Adipocyte (in vitro differentiated cells): ENCODE results near the gene RBBP7.
A peak's percentile ranks its signal among the peaks of the same experiment; 100 is the strongest.

ENCODE experiments used
- DNase-seq: peaks from one replicate; pipeline ENCODE4 v3.0.0-alpha.2; 2015; ENCODE audit warnings: low read depth
- H3K27me3 ChIP-seq: replicated peaks from 2 replicates; pipeline ENCODE4 v1.7.0; 2013; ENCODE audit warnings: mild to moderate bottlenecking, low read length, moderate library complexity; ENCODE audit not compliant: control insufficient read depth, insufficient read depth
- H3K36me3 ChIP-seq: 2 replicates; pipeline ENCODE4 v1.7.0; 2013; ENCODE audit warnings: low read length, mild to moderate bottlenecking, moderate library complexity; ENCODE audit not compliant: control insufficient read depth, insufficient read depth, severe bottlenecking
- H3K4me1 ChIP-seq: 2 replicates; pipeline ENCODE4 v1.7.0; 2013; ENCODE audit warnings: mild to moderate bottlenecking, low read length, moderate library complexity; ENCODE audit not compliant: control insufficient read depth, insufficient read depth
- H3K4me3 ChIP-seq: 2 replicates; pipeline ENCODE4 v1.7.0; 2013; ENCODE audit warnings: mild to moderate bottlenecking, low read length, moderate library complexity
- H3K9ac ChIP-seq: 2 replicates; pipeline ENCODE4 v1.7.0; 2013; ENCODE audit warnings: mild to moderate bottlenecking, low read length, moderate library complexity
- H3K9me3 ChIP-seq: 2 replicates; pipeline ENCODE4 v1.7.0; 2013; ENCODE audit warnings: mild to moderate bottlenecking, low read length, moderate library complexity; ENCODE audit not compliant: control insufficient read depth

Gene RBBP7

DNA sequence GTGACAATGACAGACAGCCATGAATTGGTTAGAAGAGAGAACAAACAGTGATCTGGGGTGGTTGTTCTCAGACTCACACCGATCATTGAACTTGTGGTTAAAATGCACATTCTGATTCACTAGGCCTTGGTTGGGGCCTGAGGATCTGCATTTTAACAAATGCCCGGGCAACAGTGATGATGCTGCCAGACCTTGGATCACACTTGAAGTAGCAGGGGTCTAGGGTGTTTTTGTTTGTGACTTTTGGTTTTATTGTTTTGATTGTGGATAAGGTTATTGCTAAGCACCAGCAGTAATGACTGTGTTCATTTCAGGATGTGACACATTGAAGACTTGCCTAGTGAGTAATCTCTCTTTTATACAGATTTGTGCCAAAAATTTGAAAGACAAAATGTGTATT, 47.4 kb downstream of the RBBP7 start:
- Histone ChIP-seq H3K4me3 (peak overlapping the region; percentile 45), H3K36me3 (peaks cover 52% of the 10 kb centered on the region), H3K27me3 (no peaks in the 10 kb centered on the region), H3K4me1 (peaks cover 47% of the 10 kb centered on the region), H3K9me3 (no peaks in the 10 kb centered on the region), H3K9ac (peak overlapping the region; percentile 20)
- peak; percentile 31 for DNase-seq

DNA sequence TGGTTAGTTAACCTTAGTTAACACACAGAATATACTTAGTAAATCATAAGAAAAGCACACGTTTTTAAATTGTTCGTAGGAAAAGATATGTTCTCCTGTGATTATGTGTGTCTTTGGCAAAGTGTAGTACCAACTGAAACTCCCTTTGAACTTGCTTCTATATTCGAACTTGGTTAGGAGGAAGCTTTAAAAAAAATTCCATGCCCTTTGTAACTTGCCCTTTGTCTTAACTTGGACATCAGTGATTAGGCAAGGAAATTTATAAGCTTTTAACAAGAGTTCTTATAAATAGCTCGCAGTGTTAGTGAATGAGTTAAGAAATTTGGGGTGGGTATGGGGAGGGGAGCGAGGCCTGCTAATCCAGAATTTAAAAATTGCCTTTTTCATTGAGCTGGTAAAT, 50.5 kb downstream of the RBBP7 start:
- no peak for DNase-seq
- peak overlapping the region; percentile 73 for H3K9ac ChIP-seq
- peaks cover 56% of the 10 kb centered on the region for H3K4me1 ChIP-seq
- no peaks in the 10 kb centered on the region for H3K9me3 ChIP-seq
- peaks cover 46% of the 10 kb centered on the region for H3K36me3 ChIP-seq
- H3K27me3 ChIP-seq = no peaks in the 10 kb centered on the region
- peak overlapping the region; percentile 29 for H3K4me3 ChIP-seq

DNA sequence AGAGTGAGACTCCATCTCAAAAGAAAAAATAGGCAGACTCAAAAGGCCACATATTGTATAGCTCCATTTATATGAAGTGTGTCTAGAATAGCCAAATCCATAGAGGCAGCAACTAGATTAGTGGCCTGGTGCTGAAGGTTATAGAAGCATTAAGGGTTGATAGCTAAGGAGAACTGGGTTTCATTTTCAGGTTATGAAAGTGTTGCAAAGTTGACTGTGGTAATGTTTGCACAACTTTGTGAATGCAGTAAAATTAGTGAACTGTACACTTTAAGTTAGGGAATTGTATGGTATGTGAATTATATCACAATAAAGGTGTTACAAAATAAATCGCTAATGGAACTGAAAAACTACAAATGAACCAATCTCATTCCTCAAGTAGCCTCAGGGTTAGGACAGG, 55.6 kb downstream of the RBBP7 start:
- no peak overlapping the region for H3K9ac ChIP-seq
- no peak for DNase-seq
- peaks cover 40% of the 10 kb centered on the region for H3K4me1 ChIP-seq
- H3K9me3 ChIP-seq = no peaks in the 10 kb centered on the region
- no peak overlapping the region for H3K4me3 ChIP-seq
- H3K36me3 ChIP-seq = peaks cover 26% of the 10 kb centered on the region
- no peaks in the 10 kb centered on the region for H3K27me3 ChIP-seq

DNA sequence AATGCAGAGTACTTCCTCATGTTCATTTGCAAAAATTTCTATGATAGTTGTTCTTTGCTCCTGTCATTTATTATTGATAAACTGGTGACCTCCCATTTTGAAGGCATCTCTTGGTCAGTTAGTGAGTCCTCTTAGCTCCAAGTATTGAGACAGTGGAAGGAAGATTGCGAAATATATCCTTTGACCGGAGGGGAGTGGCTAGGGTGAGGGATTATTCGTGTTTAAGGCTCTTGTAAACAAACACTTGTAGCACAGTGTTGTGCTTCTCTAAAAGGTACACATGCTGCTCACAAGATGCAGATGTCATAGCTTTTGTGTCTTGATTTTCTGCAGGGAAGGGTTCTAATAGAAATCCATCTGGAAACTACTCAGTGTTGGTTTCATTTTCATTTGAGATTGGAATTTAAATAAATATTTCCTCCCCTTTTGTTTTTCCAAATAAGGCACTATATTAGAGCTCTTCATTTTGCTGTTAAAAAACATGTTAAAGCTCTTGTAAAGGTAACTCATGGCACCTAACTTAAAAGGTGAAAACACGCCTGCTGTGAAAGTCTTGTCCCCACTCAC, 62.1 kb downstream of the RBBP7 start:
- Histone ChIP-seq H3K4me3 (peak overlapping the region; percentile 80), H3K27me3 (no peaks in the 10 kb centered on the region), H3K4me1 (peaks cover 18% of the 10 kb centered on the region), H3K36me3 (peaks cover 13% of the 10 kb centered on the region), H3K9me3 (no peaks in the 10 kb centered on the region), H3K9ac (peak overlapping the region; percentile 64)
- peak; percentile 88 for DNase-seq

DNA sequence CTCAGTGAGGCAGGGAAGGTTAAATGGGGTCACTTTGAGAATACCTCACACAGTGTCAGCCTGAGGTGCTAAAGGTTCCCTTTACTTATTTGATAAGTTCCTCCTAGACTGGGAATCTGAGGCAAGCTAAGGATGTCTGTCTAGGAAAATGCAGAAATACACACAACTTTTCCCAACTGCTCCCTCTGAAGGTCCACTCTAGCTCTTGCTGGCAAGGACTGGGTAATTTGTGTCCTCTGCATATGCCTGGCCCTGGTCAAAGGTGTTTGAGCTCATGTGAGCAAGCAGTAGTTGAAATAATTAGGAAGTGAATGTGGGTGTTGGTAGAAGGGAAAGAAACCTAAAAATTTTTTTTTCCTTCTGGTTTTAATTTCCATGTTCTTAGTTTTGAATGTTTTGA, 62.6 kb downstream of the RBBP7 start:
- H3K36me3 ChIP-seq = peaks cover 12% of the 10 kb centered on the region
- H3K27me3 ChIP-seq = no peaks in the 10 kb centered on the region
- no peaks in the 10 kb centered on the region for H3K9me3 ChIP-seq
- peak overlapping the region; percentile 80 for H3K4me3 ChIP-seq
- H3K4me1 ChIP-seq = peaks cover 18% of the 10 kb centered on the region
- no peak overlapping the region for H3K9ac ChIP-seq
- peak; percentile 68 for DNase-seq

DNA sequence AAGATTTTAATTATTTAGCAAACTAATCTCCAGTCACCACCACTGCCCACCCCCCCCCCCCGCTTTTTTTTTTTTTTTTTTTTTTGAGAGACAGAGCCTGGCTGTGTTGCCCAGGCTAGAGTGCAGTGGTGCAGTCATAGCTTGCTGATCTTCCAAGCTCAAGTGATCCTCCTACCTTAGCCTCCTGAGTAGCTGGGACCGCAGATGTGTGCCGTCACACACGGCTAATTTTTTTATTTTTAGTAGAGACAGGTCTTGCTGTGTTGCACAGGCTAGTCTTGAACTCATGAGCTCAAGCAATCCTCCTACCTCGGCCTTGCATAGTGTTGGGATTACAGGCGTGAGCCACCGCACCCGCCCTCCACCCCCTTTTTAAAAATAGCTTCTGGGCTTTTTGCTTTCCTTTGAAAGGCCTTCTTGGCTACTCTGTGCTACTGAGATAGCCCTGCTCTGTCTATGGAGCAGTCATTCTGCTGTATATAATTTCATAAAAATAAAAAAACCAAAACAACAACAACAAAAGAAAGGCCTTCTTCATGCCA, 65.2 kb downstream of the RBBP7 start:
- no peaks in the 10 kb centered on the region for H3K27me3 ChIP-seq
- H3K9ac ChIP-seq = no peak overlapping the region
- peaks cover 23% of the 10 kb centered on the region for H3K4me1 ChIP-seq
- peaks cover 15% of the 10 kb centered on the region for H3K36me3 ChIP-seq
- no peak for DNase-seq
- no peak overlapping the region for H3K4me3 ChIP-seq
- no peaks in the 10 kb centered on the region for H3K9me3 ChIP-seq

DNA sequence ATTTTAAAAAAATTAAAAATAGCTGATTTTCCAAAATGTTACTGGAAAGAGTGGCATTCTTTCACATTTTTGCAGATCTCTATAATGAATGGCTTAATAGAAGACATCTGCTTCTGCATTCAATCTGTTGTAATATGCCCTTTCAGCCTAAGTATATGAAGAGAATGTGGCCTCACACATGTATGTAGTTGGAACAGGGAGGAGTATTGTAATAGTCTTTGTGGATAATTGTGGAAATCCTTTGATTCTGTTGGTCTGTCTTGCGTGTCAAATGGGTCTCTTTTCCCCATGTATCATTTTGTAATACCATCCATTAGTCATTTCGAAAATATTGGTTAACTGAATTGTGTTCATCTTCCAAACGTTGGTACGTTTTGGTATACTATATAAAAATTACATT, 72.3 kb downstream of the RBBP7 start:
- no peaks in the 10 kb centered on the region for H3K27me3 ChIP-seq
- H3K4me3 ChIP-seq = no peak overlapping the region
- H3K36me3 ChIP-seq = peaks cover 39% of the 10 kb centered on the region
- H3K4me1 ChIP-seq = peaks cover 19% of the 10 kb centered on the region
- peak; percentile 43 for DNase-seq
- no peaks in the 10 kb centered on the region for H3K9me3 ChIP-seq
- no peak overlapping the region for H3K9ac ChIP-seq

DNA sequence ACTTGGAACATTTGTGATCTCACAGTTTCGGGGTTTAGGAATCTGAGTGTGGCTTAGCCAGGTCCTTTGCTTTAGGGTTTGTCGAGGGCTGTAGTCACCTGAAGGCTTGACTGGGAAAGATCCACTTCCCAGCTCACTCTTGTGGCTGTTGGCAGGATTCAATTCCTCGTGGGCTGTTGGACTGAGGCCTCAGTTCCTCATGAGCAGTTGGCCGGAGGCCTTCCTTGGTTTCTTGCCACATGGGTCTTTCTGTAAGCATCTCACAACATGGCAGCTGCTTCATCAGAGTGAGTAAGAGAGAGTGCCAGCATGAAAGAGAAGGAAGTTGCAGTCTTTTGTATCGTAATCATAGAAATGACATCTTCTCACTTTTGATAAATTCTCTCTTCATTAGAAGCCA, 72.8 kb downstream of the RBBP7 start:
- H3K4me3 ChIP-seq = no peak overlapping the region
- H3K9me3 ChIP-seq = no peaks in the 10 kb centered on the region
- peaks cover 20% of the 10 kb centered on the region for H3K4me1 ChIP-seq
- H3K9ac ChIP-seq = no peak overlapping the region
- H3K36me3 ChIP-seq = peaks cover 38% of the 10 kb centered on the region
- no peaks in the 10 kb centered on the region for H3K27me3 ChIP-seq
- DNase-seq = no peak

DNA sequence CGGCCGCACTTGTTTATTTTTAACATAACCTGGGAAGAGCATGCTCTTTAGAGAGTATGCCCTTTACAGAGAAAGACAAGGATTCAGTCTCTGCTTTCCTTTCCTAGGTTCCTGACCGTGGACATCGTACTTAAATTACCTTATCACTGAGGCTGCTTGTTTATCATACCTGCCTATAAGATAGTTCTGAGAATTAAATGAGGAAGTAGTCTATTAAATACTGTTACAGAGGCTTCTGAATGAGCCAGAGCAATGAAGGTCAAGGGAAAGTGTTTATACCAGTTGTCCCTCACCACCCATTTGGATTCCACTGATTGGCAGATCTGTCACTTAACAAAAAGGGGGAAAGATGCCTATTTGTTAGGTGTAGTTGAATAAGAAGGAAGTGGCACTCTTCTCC, 73.9 kb downstream of the RBBP7 start:
- H3K4me3 ChIP-seq = no peak overlapping the region
- H3K9me3 ChIP-seq = no peaks in the 10 kb centered on the region
- no peak overlapping the region for H3K9ac ChIP-seq
- H3K36me3 ChIP-seq = peaks cover 44% of the 10 kb centered on the region
- peaks cover 23% of the 10 kb centered on the region for H3K4me1 ChIP-seq
- no peak for DNase-seq
- no peaks in the 10 kb centered on the region for H3K27me3 ChIP-seq
